ENCODE data around the gene SOCS1.

The SOCS1 gene

GRCh38 chr16:11252482-11252931 lies 3.5 kb downstream of the SOCS1 start:
- no peak overlapping the region for H3K4me3 ChIP-seq (ENCODE audit: low read length)
- DNase-seq (ENCODE audit: low read depth) = no peak
- no peak for TF ChIP-seq CTCF (conservative IDR thresholded peaks at IDR 0.05; ENCODE audit: low read depth, low read length)

- no peak for TF ChIP-seq CTCF (conservative IDR thresholded peaks at IDR 0.05; ENCODE audit: low read depth, low read length)
- H3K4me3 ChIP-seq (ENCODE audit: low read length) = no peak overlapping the region
- DNase-seq (ENCODE audit: low read depth) = no peak
Measured at GRCh38 chr16:11251525-11252481, 4.2 kb downstream of the SOCS1 start.

GRCh38 chr16:11250786-11251524 lies 5.0 kb downstream of the SOCS1 start:
- H3K4me3 ChIP-seq (ENCODE audit: low read length) = no peak overlapping the region
- TF ChIP-seq CTCF (conservative IDR thresholded peaks at IDR 0.05; ENCODE audit: low read depth, low read length) = no peak
- DNase-seq (ENCODE audit: low read depth) = no peak

- TF ChIP-seq CTCF (conservative IDR thresholded peaks at IDR 0.05; ENCODE audit: low read depth, low read length) = no peak
Measured at GRCh38 chr16:11250091-11250785, 5.8 kb downstream of the SOCS1 start.

GRCh38 chr16:11249233-11250061 lies 6.6 kb downstream of the SOCS1 start:
- TF ChIP-seq CTCF (conservative IDR thresholded peaks at IDR 0.05; ENCODE audit: low read depth, low read length) = no peak
- DNase-seq (ENCODE audit: low read depth) = no peak
- no peak overlapping the region for H3K4me3 ChIP-seq (ENCODE audit: low read length)

More at GRCh38 chr16:11250091-11250785, 5.8 kb downstream of the SOCS1 start:
- no peak overlapping the region for H3K4me3 ChIP-seq (ENCODE audit: low read length)
- no peak for DNase-seq (ENCODE audit: low read depth)

- no peak for DNase-seq (ENCODE audit: low read depth)
- no peak for TF ChIP-seq CTCF (conservative IDR thresholded peaks at IDR 0.05; ENCODE audit: low read depth, low read length)
- H3K4me3 ChIP-seq (ENCODE audit: low read length) = no peak overlapping the region
Measured at GRCh38 chr16:11248133-11248532, 7.9 kb downstream of the SOCS1 start.

All from retinal pigment epithelial cell (primary cell).